Stimulated activated CD4-positive, alpha-beta T cell treated with anti-CD3 and anti-CD28 coated beads, Interleukin-2, amount 100 ng/mL, for 48 hours (primary cell): ENCODE measurements around the gene COL7A1.
A peak's percentile ranks its signal among the peaks of the same experiment; 100 is the strongest.
"Not testable (repeated sequence)": the region's sequence is repeated elsewhere in the genome, so short reads cannot be mapped to it uniquely, and the experiment has no call there.

Experiments used
- DNase-seq, 2 donors: peaks; one replicate each; pipeline ENCODE4 v3.0.0-alpha.2; 2020

Gene COL7A1

DNA sequence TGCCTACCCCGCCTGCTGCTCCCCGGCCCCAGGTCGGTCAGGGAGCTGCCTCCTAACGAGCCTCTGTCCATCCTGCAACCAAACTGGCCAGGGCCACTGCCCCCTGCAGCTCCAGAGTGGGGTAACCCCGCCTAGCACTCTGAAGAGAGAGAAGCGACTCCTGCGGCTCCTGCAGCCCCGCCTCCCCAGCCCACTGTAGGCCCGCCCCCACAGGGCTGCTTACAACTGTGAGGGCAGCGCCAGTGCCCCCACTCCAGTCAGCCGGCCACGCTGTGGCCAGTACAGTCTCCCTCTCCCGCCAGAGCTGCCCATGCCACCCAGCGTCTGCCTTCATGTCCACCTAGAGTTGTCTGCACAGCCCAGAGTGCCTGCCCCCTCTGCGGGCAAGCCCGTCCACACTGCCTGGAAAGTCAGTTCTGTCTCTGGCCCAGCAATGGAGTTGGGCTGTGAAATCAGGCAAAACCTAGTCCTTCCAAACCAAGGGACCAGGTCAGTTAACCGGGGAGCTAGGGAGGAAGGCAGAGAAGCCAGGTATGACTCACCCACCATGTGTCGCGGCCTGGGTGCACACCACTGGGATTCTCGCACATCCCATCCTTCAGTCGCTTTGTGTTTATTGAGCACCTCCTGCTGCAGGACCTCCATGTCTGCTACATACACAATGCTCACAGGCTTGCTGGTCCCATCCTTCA is 33.9 kb downstream of the COL7A1 start:
- DNase-seq: no peak

- DNase-seq: no peak
Observed at GRCh38 chr3:48560648-48561018, 34.5 kb downstream of the COL7A1 start.

DNA sequence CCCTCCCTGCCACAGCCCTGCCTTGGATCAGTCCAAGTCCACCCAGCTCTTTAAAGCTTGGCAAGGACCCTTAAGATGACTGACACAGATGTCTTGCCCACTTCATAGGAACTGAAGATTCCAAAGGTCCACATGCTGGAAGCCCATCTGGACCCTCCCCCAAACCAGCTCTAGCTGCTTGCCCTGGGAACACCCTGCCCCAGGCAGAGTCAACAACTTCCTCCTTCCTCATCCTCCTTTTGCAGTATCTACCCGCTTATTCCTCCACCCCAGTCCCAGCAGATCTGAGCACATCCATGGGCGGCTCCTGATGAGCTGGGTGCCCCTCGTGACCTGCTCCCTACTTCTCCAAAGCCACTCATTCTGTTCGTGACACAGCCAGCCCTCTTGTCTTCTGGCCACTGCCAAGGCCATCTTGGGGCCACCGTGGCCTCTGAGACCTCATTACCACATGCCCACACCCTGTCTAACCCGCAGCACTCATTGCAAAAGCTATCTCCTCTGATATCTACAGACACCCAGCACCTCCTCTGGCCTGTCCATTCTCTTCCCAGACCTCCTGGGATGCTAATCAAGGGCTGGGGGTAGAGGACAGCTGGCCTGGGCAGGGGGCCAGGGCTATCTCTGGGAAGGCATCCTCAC is 36.5 kb downstream of the COL7A1 start:
- DNase-seq: no peak

DNA sequence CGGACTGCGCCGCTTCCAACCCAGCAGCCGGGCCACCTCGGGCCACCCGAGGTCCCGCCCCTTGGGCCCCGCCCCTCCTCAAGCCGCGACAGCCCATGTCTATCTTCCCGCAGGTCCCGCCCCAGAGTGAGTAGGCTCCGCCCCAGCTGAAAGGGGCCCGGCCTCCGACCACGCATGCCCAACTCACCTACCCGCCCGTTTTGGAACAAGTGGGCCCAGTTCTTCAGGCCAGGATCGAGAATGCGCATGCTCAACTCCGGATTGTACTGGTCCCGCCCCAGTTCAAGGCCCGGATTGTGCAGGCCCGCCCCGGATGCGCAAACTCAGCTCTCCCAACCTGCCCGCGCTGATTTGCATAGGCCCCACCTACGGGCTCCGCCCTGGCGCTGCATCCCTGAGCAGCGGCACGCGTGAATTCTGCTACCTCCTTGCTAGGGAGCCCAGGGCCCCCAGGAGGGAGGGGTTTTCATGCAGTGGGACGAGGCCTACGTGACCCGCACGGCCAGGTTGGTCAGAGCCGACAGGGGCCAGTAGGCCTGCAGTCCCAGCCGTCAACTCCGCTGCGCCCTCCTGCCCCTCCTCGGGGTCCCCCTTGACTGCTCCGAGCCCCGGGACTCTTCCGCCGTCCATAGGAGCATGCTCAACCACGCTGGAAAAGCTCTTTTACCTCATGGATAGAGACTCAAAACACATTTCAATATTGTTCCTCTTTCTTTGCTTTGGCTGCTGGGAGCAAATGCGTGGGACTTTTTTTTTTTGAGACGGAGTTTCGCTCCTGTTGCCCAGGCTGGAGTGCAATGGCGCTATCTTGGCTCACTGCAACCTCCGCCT is 38.1 kb downstream of the COL7A1 start, which contains the start of gene PFKFB4:
Gene PFKFB4 (minus strand): TSS at position 8 of the 831 bp plus-strand sequence. CDS start 26 bp downstream, outside the sequence.
- DNase-seq: peak; percentile 99

DNA sequence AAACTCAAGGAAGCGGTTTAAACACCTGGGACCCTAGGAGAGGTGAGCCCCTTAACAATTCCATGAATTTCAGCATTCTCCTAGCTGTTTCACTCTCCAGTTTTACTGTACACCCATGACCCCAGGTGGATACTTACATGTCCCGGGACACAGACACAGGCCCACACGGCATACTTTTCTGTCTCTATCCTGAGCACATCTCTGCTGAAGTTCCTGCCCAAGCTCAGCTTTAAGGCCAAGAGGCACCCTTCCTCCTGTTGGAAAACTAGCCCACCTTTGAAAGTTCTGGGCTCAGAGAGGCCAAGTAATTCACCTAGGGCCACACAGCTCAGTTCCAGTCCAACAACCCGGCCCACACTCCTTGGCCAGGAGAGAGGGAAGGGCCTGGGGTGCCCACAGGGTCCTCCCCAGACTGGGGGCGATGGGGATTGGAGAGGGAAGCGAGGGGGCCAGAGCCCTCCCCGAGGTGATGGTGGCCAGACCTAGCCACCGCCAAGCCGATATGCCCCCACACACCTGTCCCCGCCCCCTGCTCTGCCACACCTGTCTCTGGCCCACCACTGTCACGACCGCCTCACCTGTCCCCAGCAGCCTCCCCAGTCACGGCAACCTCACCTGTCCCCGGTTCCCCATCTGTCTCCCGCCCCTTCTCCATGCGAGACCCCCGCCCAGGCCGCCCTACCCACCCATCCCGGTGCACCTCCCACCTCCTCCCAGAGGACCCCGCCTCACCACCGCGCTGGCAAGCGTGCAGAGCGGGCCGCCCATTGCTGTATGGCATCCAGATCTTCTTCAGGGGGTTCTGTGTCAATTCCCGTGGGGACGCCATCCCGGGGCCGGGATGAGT is 39.0 kb downstream of the COL7A1 start:
- DNase-seq: no peak

DNA sequence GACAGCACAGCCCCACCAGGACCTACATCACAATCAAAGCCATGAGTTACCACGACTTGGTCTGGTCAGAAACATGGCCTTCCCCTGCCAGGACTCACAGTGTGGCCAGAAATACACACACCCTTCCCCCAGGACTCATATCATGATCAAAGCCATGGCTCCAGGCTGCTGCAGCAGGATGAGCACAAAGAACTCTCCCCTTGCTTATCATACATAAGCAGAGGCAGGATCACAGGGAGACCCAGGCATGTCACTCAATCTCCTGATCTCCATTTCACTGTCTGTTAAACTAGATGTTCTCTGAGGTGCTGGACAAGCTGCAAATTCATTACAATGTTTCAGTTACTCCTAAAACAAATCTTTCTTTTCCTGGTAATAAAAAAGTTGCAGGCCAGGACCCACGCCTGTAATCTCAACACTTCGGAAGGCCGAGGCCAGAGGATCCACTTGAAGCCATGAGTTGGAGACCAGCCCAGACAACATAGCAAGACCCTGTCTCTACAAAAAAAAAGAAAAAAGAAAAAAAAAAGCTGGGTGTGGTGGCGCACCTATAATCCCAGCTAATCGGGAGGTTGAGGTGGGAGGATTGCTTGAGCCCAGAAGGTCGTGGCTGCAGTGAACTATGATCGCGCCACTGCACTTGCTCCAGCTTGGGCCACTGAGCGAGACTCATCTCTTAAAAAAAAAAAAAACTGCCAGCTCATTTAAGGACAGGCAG is 39.7 kb downstream of the COL7A1 start:
- DNase-seq: no peak

DNA sequence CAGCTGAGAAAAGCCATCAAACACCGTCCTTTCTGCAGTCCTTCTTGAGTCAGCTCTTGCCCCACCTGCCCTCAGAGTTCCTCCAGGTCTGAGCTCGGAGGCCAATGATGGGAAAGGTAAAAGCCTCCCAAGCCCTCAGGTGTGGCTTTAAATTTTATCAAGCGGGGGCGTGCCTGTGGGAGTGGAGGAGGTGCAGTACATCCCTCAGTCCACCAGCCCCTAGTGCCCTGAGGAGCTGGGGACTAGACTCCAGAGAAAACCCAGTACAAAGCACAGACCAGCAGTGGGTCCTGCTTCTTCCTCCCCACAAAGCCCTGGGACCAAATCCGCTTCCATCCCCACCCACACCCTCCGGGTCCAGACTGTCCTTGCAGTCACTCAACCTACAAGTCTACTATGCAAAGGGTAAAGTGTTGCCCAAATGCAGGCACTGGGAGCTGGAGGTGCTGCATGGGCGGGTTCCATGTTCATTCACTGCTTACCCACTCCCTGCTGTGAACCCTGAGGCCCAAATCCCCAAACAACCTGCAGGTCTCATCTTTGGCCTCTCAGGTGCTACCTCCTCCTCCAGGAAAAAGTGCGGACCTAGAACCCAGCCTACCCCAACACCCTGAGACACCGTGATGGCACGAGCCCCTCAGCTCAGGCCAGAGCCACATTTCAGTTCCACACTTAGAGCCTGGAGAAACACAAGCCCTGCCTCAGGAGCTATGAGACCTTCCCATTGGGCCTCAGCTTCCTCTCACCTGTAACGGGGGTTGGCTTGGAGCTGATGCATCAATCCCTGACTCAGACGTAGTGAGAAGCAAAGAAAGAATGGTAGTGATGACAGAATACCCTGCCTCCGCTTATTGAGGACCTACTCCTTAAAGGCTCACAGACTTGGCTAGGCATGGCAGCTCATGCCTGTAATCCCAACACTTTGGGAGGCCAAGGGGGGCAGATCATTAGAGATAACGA is 41.0 kb downstream of the COL7A1 start:
- no peak for DNase-seq

DNA sequence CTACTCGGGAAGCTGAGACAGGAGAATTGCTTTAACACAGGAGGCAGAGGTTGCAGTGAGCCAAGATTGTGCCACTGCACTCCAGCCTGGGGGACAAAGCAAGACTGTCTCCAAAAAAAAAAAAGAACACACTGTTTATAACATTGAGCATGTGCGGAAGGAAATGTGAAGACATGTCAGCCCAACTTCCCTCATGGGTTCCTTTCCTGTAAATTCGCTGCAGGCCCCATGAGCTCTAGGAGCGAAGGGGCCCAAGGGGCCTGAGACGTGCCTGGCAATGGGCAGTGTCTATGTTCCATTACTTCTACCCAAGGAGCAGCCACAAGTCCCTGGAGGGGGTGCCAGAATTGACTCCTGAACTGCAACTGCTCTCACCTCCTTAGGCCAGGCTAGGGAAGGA is 41.8 kb downstream of the COL7A1 start:
- no peak for DNase-seq

- DNase-seq: no peak
Observed at GRCh38 chr3:48552111-48552951, 42.8 kb downstream of the COL7A1 start.

- DNase-seq: not testable (repeated sequence)
Observed at GRCh38 chr3:48551651-48552050, 43.5 kb downstream of the COL7A1 start.

DNA sequence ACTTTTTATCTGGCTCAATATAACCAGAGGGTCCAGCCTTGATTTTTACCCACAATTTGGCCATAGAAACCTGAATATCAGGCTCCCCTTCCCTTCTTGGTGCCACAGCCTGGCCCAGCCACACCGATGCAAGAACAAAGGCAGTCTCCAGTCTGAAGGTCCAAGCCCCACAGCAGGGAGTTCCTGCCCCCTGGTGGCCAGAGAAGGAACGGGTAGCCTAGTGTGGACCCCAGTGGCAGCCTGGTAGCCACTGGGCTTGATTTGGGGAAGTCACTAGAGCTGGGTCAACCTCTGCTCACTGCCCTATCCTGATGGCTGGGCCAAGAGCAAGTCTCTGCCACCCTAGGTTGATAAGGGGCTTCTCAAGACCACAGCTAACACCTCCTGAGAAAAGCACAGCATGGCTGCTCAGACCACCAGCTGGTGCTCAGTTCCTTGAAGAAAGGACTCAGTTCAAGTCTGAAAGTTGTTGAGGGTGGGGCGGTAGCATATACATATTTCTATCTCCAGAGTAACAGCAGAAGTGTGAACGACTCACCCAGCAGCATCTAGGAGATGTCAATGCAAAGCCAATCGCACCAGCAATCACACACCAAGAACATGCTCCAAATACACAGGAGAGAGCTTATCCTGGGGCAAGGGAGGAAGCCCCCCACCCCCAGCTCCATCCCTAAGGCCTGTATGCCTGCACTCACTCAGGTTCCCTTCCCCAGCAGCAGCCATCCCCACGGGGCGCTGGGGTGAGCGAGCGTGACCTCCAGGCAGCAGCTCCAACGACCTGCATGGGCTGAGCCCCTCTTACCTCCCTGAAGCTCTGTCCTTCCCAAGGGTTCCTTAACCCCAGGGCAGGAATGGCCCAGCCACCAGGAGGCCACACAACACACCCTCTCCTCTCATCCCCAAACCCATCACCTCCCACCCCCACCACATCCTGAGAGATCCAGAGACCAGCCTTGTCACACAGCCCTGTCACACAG is 46.1 kb downstream of the COL7A1 start:
- peak; percentile 79 to 88 for DNase-seq

DNA sequence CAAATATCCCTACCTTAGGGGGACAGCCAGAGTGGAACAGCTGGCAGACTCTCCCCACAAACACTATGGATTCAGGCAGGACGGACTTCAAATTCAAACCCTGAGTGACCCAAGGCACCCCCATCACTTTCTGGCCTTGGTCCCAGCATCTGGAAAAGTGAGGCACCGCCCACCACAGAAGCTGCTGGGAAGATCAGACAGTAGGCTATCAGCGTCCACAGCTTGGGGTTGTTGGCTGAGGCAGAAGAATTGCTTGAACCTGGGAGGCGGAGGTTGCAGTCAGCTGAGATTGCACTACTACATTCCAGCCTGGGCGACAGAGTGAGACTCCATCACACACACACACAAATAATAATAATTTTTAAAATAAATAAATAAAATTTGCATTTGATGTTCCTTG is 47.0 kb downstream of the COL7A1 start:
- DNase-seq: no peak

DNA sequence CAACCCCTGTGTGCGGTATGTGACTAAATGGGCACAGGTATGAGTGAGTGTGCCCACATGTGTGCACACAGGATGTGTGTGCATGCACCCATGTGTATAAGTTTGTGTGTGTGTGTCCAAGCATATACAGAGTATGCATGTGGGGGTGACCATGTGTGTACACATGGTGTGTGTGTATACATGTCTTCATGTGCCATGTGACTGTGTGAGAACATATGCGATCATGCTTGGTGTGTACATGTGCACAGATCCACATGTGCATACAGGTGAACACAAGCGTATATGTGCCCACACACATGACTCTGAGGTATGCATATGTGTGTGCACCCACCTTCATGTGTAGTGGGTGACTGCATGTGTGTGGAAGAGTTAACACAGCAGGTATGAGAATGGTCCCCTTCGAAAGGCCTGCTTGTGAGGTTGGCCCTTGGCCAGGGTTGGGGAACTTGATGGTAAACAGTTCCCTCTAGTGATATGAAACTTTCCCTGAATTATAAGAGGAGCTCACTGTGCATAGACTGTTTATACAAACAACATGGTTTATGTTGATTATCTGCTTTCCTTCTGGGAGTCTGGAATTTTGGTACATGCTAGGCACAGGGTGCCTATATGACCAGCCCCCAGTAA is 48.8 kb downstream of the COL7A1 start:
- DNase-seq: no peak

DNA sequence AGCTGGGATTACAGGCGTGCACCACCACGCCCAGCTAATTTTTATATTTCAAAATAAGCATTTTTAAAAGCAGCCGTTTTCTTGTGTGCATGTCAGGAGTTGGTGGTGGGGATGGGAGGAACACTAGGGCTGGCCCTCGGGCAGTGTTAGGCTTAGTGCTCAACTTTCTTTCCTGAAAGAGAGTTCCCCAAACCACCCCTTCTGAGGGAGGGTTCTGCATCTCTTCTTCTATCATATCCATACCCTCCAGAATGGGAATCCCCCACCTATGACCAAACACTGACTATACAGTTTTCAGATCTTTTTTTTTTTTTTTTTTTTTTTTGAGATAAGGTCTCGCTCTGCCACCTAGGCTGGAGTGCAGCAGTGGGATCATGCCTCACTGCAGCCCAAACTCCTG is 51.0 kb downstream of the COL7A1 start:
- no peak for DNase-seq

DNA sequence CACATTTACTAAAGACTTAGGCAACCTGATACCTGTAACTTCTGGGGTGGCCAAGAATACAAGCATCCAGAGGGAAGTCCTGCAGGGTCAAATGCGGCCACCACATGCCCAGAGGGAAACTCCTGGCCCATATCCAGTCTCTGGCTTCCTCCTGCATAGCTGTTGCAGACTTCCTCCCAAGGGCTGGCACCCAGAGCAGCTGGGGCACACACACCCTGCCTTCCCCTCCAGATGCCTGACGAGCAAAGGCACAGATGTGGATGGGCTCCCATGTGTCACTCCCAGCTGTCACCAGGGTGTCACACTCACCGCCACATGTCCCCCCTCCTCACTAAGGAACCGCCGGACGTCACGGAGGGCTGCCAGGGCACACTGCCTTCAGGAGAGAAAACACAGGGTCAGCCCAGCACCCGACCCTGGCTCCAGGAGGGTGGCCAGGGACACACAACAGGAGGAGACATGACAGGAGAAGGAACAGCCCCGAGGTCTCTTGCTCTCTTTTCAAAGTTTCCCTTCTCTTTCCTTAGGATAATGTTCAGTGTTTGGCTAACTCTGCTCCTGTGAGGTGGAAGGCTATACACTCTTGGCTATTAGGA is 51.8 kb downstream of the COL7A1 start:
- DNase-seq: no peak

GRCh38 chr3:48538451-48538850 is 56.7 kb downstream of the COL7A1 start:
- DNase-seq: no peak

DNA sequence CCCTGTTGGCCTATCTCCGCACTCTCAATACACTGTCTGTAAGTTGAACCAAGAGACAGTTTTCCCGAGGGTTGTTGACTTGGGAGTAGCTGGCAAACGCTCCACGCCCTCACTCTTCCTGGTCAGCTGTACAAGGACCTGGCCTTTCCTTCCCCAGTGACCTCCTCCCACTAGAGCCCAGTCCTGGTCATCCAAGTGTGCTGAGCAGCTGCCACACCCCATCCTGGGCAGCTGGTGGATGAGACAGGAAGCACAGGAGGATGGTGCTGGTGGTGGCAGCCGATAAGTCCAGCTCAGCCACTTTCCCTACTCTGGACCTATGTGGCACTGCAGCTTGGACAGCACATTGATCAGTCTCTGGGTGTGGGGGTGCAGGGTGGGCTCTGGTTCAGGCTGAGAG is 58.3 kb downstream of the COL7A1 start:
- no peak for DNase-seq

GRCh38 chr3:48536116-48536515 is 59.0 kb downstream of the COL7A1 start:
- DNase-seq: no peak
